Effector memory CD8-positive, alpha-beta T cell (primary cell): ENCODE data around the gene TAGLN3.

Experiments used
- ATAC-seq: fragments of 150-1000 bp; cut with Tn5 transposase; replicated peaks from 2 replicates; pipeline ENCODE4 v1.10.0; 2021; ENCODE audit warnings: mild to moderate bottlenecking, moderate library complexity
- DNase-seq, 3 experiments: peaks; one replicate each; pipeline ENCODE4 v3.0.0; 2021
- H3K27ac Mint-ChIP-seq, 2 donors: one replicate each; pipeline ENCODE4 v1.8.0; 2022; ENCODE audit warnings: mild to moderate bottlenecking in 2 of 2, mixed read lengths in 2 of 2, moderate library complexity in 2 of 2
- H3K27me3 Mint-ChIP-seq, 2 donors: one replicate each; pipeline ENCODE4 v1.8.0; 2022; ENCODE audit warnings: mixed read lengths in 2 of 2
- H3K36me3 Mint-ChIP-seq: one replicate; pipeline ENCODE4 v1.8.0; 2022; ENCODE audit warnings: mild to moderate bottlenecking, moderate library complexity, mixed read lengths; ENCODE audit not compliant: insufficient read depth
- H3K4me1 Mint-ChIP-seq, 2 donors: one replicate each; pipeline ENCODE4 v1.8.0; 2022; ENCODE audit warnings: low read depth in 2 of 2, mixed read lengths in 2 of 2
- H3K4me3 Mint-ChIP-seq, 2 donors: one replicate each; pipeline ENCODE4 v1.8.0; 2022; ENCODE audit warnings: mild to moderate bottlenecking in 2 of 2, mixed read lengths in 2 of 2, moderate library complexity in 2 of 2
- H3K9me3 Mint-ChIP-seq, 2 donors: one replicate each; pipeline ENCODE4 v1.8.0; 2022; ENCODE audit warnings: mixed read lengths in 2 of 2

TAGLN3 gene

DNA sequence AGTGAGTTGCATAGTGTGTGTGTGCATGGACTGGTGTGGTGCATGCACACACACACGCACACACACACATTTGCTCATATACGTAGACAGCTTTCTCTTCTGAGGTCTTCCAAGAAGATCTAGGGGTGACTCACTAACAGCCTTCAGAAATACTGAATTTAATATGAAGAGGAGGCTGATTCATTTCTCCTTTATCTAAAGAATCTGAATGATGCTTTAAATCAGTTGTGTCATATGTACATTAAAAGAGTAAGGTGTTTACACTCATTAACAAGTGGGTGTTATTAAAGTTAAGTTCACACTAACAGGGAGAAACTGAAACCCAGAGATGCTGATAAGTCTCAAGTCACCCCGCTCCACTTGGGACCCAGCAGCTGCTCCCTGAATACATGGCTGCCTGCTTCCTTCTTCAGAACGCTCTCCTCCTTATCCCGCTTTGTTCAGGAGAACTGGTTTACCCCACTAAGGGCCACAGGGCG is 57.8 kb downstream of the TAGLN3 start:
- Mint-ChIP-seq H3K27ac (no peak overlapping the region), H3K9me3 (peaks cover 0 to 3% of the 10 kb centered on the region in 2 donors), H3K4me3 (no peak overlapping the region), H3K36me3 (no peaks in the 10 kb centered on the region), H3K27me3 (peaks cover 26 to 34% of the 10 kb centered on the region in 2 donors), H3K4me1 (peaks cover 0 to 4% of the 10 kb centered on the region in 2 donors)
- DNase-seq, result no peak
- no peak for ATAC-seq

DNA sequence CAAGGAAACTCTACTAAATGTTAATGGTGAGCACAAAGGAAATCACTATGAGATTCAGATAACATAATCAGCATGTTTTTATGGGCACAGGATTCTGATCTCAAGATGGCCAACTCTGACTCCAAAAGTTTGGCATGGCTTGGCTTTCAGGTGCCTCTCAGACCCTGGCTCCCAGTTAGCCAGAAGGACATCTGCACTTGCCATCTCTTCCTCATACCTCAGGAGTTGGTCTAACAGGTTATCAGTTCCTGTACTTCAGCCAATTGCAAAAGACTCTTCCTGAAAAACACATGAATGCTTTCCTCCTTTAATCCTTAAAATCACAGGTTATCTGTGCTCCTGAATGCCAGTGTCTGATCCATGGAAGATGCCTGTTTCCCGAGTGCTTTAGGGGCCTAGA is 60.8 kb downstream of the TAGLN3 start:
- Mint-ChIP-seq H3K4me3 (no peak overlapping the region), H3K27me3 (peaks cover 12 to 17% of the 10 kb centered on the region in 2 donors), H3K36me3 (no peaks in the 10 kb centered on the region), H3K9me3 (peaks cover 0 to 3% of the 10 kb centered on the region in 2 donors), H3K4me1 (peaks cover 0 to 4% of the 10 kb centered on the region in 2 donors), H3K27ac (no peak overlapping the region)
- DNase-seq, result no peak
- no peak for ATAC-seq

DNA sequence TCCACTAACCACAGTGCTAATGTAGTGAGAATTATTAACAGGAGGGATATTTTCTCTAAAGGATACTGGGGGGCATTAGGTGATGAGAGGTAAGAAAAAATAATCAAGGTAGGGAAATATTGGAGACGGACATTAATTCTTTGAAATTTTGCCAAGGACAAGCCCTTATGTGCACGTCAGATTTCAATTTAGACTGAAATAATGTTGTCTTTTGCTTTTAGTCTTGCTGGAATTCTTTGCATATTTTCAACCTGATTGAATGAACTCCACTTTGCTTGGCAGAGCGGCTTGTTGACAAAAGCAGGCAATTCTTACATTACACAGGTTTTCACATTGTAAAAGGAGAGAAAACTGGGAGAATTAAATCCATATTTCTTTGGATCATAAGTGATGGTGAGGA is 62.4 kb downstream of the TAGLN3 start:
- peaks cover 0 to 3% of the 10 kb centered on the region in 2 donors for H3K9me3 Mint-ChIP-seq
- H3K27ac Mint-ChIP-seq, result no peak overlapping the region
- ATAC-seq (no peak), DNase-seq (no peak)
- H3K4me3 Mint-ChIP-seq, result no peak overlapping the region
- H3K4me1 Mint-ChIP-seq, result peaks cover 0 to 4% of the 10 kb centered on the region in 2 donors
- H3K36me3 Mint-ChIP-seq, result no peaks in the 10 kb centered on the region
- H3K27me3 Mint-ChIP-seq, result peaks cover 0 to 15% of the 10 kb centered on the region in 2 donors
